SK-N-SH treated with all-trans-retinoic acid at 6 μM for 48 hours (cell line): Measurements from ENCODE around the gene HIPK3.

Experiments
- ATAC-seq: fragments of 200-7000 bp; cut with Tn5 transposase; 3 replicates; pipeline ENCODE4 v1.9.1; 2020; ENCODE audit warnings: mild to moderate bottlenecking, moderate library complexity
- ARNTL ChIP-seq: fragments of 450-650 bp; formaldehyde crosslinking; IDR thresholded peaks from 2 replicates; pipeline ENCODE4 v1.5.0; 2020; ENCODE audit warnings: low read depth, mild to moderate bottlenecking, moderate library complexity, borderline replicate concordance
- BACH2 ChIP-seq: fragments of 250-450 bp; sonication (Bioruptor Pico); IDR thresholded peaks from 2 replicates; pipeline ENCODE4 v1.9.0; 2021; ENCODE audit warnings: mild to moderate bottlenecking, borderline replicate concordance
- CSDC2 ChIP-seq: fragments of 250-450 bp; sonication (Bioruptor Pico); IDR thresholded peaks from 2 replicates; pipeline ENCODE4 v1.5.0; 2020; ENCODE audit warnings: mild to moderate bottlenecking, moderate library complexity
- GLIS3 ChIP-seq: fragments of 250-450 bp; sonication (Bioruptor Pico); IDR thresholded peaks from 2 replicates; pipeline ENCODE4 v1.5.0; 2020; ENCODE audit warnings: mild to moderate bottlenecking, moderate library complexity
- ISL1 ChIP-seq: fragments of 250-450 bp; sonication (Bioruptor Pico); IDR thresholded peaks from 2 replicates; pipeline ENCODE4 v2.1.2; 2022; ENCODE audit warnings: mild to moderate bottlenecking, moderate library complexity
- OSR1 ChIP-seq: fragments of 250-450 bp; sonication (Bioruptor Pico); IDR thresholded peaks from 2 replicates; pipeline ENCODE4 v1.8.0; 2022; ENCODE audit warnings: moderate library complexity, mild to moderate bottlenecking, inconsistent platforms
- POU6F1 ChIP-seq: fragments of 250-450 bp; sonication (Bioruptor Pico); IDR thresholded peaks from 2 replicates; pipeline ENCODE4 v1.8.0; 2021; ENCODE audit warnings: low read depth, mild to moderate bottlenecking, moderate library complexity, borderline replicate concordance
- PPARA ChIP-seq: fragments of 250-450 bp; sonication (Bioruptor Pico); IDR thresholded peaks from 2 replicates; pipeline ENCODE4 v1.5.0; 2020; ENCODE audit warnings: mild to moderate bottlenecking, borderline replicate concordance
- RARB ChIP-seq: fragments of 250-450 bp; sonication (Bioruptor Pico); IDR thresholded peaks from 2 replicates; pipeline ENCODE4 v1.8.0; 2021; ENCODE audit warnings: mild to moderate bottlenecking, moderate library complexity
- SNAI2 ChIP-seq: fragments of 250-450 bp; sonication (Bioruptor Pico); IDR thresholded peaks from 2 replicates; pipeline ENCODE4 v1.5.0; 2020; ENCODE audit warnings: mild to moderate bottlenecking, moderate library complexity
- TCF4 ChIP-seq: fragments of 250-450 bp; sonication (Bioruptor Pico); IDR thresholded peaks from 2 replicates; pipeline ENCODE4 v1.8.0; 2021; ENCODE audit warnings: mild to moderate bottlenecking, moderate library complexity, borderline replicate concordance
- TOX ChIP-seq: fragments of 250-450 bp; sonication (Bioruptor Pico); IDR thresholded peaks from 2 replicates; pipeline ENCODE4 v1.8.0; 2021; ENCODE audit warnings: mild to moderate bottlenecking, moderate library complexity, borderline replicate concordance
- ZC3H10 ChIP-seq: fragments of 250-450 bp; sonication (Bioruptor Pico); IDR thresholded peaks from 2 replicates; pipeline ENCODE4 v1.5.1; 2021; ENCODE audit warnings: mild to moderate bottlenecking, moderate library complexity
- ZFP30 ChIP-seq: fragments of 450-650 bp; formaldehyde crosslinking; IDR thresholded peaks from 2 replicates; pipeline ENCODE4 v1.5.0; 2022; ENCODE audit warnings: mild to moderate bottlenecking, moderate library complexity
- ZNF565 ChIP-seq: fragments of 450-650 bp; formaldehyde crosslinking; conservative IDR thresholded peaks from 2 replicates; pipeline ENCODE4 v1.5.0; 2020; ENCODE audit warnings: low read depth, mild to moderate bottlenecking, moderate library complexity
- ZNF70 ChIP-seq: fragments of 450-650 bp; formaldehyde crosslinking; IDR thresholded peaks from 2 replicates; pipeline ENCODE4 v1.5.0; 2020; ENCODE audit warnings: mild to moderate bottlenecking, moderate library complexity
- ZNF8 ChIP-seq: fragments of 450-650 bp; formaldehyde crosslinking; IDR thresholded peaks from 2 replicates; pipeline ENCODE4 v1.5.0; 2020; ENCODE audit warnings: mild to moderate bottlenecking, moderate library complexity
- TF ChIP-seq, protein P1 (sequence below): fragments of 250-450 bp; sonication (Bioruptor Pico); IDR thresholded peaks from 2 replicates; pipeline ENCODE4 v1.5.0; 2020; ENCODE audit warnings: mild to moderate bottlenecking, moderate library complexity
- TF ChIP-seq, protein P2 (sequence below): fragments of 250-450 bp; sonication (Bioruptor Pico); IDR thresholded peaks from 2 replicates; pipeline ENCODE4 v1.5.1; 2021; ENCODE audit warnings: mild to moderate bottlenecking, moderate library complexity
- TF ChIP-seq, protein P3 (sequence below): fragments of 250-450 bp; sonication (Bioruptor Pico); IDR thresholded peaks from 2 replicates; pipeline ENCODE4 v1.8.0; 2020; ENCODE audit warnings: mild to moderate bottlenecking, moderate library complexity, borderline replicate concordance

HIPK3 gene

DNA sequence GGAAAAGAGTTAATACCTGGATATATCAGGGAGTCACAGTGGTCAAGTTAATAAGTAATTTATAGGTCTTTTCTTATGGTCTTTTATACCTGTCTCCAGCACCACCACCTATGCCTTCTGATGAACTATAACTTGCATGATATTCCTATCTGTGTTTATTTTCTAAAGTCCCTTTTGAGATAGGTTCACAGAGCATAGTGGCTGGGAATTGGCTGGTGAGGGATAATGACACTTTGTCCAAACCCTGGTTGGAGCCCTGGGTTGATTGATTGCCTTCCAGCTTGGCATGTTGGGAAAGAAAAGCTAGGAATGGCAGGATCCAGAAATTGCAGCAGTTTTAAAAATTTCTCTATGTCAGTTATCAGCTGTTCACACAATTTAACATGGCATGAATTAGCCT is 23.2 kb downstream of the HIPK3 start:
- ATAC-seq = no peak
- TF ChIP-seq ZC3H10 (CRISPR knock-in tag) = no peak
- no peak for TF ChIP-seq ARNTL (CRISPR knock-in tag)
- TF ChIP-seq RARB = no peak
- TF ChIP-seq PPARA (CRISPR knock-in tag) = no peak
- TF ChIP-seq, protein P1, sequence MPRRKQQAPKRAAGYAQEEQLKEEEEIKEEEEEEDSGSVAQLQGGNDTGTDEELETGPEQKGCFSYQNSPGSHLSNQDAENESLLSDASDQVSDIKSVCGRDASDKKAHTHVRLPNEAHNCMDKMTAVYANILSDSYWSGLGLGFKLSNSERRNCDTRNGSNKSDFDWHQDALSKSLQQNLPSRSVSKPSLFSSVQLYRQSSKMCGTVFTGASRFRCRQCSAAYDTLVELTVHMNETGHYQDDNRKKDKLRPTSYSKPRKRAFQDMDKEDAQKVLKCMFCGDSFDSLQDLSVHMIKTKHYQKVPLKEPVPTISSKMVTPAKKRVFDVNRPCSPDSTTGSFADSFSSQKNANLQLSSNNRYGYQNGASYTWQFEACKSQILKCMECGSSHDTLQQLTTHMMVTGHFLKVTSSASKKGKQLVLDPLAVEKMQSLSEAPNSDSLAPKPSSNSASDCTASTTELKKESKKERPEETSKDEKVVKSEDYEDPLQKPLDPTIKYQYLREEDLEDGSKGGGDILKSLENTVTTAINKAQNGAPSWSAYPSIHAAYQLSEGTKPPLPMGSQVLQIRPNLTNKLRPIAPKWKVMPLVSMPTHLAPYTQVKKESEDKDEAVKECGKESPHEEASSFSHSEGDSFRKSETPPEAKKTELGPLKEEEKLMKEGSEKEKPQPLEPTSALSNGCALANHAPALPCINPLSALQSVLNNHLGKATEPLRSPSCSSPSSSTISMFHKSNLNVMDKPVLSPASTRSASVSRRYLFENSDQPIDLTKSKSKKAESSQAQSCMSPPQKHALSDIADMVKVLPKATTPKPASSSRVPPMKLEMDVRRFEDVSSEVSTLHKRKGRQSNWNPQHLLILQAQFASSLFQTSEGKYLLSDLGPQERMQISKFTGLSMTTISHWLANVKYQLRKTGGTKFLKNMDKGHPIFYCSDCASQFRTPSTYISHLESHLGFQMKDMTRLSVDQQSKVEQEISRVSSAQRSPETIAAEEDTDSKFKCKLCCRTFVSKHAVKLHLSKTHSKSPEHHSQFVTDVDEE (CRISPR knock-in tag) = no peak
- no peak for TF ChIP-seq ZFP30

GRCh38 chr11:33281758-33282157 is 24.6 kb downstream of the HIPK3 start:
- ATAC-seq = no peak
- no peak for TF ChIP-seq OSR1 (CRISPR knock-in tag)
- no peak for TF ChIP-seq CSDC2 (CRISPR knock-in tag)
- TF ChIP-seq ZNF8 (CRISPR knock-in tag) = no peak
- TF ChIP-seq ZFP30 = no peak
- TF ChIP-seq ZNF565 (CRISPR knock-in tag) = no peak
- TF ChIP-seq, all 23 proteins: peak for 0

- TF ChIP-seq SNAI2 = no peak
- no peak for TF ChIP-seq ZC3H10 (CRISPR knock-in tag)
- TF ChIP-seq ZNF70 = no peak
- no peak for TF ChIP-seq ISL1 (CRISPR knock-in tag)
- no peak for TF ChIP-seq POU6F1 (CRISPR knock-in tag)
- TF ChIP-seq ZFP30 = no peak
- no peak for TF ChIP-seq TOX (CRISPR knock-in tag)
- TF ChIP-seq TCF4 = no peak
- TF ChIP-seq, protein P2, sequence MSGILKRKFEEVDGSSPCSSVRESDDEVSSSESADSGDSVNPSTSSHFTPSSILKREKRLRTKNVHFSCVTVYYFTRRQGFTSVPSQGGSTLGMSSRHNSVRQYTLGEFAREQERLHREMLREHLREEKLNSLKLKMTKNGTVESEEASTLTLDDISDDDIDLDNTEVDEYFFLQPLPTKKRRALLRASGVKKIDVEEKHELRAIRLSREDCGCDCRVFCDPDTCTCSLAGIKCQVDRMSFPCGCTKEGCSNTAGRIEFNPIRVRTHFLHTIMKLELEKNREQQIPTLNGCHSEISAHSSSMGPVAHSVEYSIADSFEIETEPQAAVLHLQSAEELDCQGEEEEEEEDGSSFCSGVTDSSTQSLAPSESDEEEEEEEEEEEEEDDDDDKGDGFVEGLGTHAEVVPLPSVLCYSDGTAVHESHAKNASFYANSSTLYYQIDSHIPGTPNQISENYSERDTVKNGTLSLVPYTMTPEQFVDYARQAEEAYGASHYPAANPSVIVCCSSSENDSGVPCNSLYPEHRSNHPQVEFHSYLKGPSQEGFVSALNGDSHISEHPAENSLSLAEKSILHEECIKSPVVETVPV = no peak
- TF ChIP-seq, protein P3, sequence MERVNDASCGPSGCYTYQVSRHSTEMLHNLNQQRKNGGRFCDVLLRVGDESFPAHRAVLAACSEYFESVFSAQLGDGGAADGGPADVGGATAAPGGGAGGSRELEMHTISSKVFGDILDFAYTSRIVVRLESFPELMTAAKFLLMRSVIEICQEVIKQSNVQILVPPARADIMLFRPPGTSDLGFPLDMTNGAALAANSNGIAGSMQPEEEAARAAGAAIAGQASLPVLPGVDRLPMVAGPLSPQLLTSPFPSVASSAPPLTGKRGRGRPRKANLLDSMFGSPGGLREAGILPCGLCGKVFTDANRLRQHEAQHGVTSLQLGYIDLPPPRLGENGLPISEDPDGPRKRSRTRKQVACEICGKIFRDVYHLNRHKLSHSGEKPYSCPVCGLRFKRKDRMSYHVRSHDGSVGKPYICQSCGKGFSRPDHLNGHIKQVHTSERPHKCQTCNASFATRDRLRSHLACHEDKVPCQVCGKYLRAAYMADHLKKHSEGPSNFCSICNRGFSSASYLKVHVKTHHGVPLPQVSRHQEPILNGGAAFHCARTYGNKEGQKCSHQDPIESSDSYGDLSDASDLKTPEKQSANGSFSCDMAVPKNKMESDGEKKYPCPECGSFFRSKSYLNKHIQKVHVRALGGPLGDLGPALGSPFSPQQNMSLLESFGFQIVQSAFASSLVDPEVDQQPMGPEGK (CRISPR knock-in tag) = no peak
- TF ChIP-seq CSDC2 (CRISPR knock-in tag) = no peak
- no peak for TF ChIP-seq ARNTL (CRISPR knock-in tag)
- no peak for TF ChIP-seq GLIS3
- TF ChIP-seq OSR1 (CRISPR knock-in tag) = no peak
- no peak for TF ChIP-seq ZNF565 (CRISPR knock-in tag)
- TF ChIP-seq RARB = no peak
- TF ChIP-seq BACH2 = no peak
- no peak for TF ChIP-seq ZNF8 (CRISPR knock-in tag)
- TF ChIP-seq, protein P1 (CRISPR knock-in tag) = no peak
Measured at GRCh38 chr11:33284818-33285217, 27.6 kb downstream of the HIPK3 start.

More at GRCh38 chr11:33284818-33285217, 27.6 kb downstream of the HIPK3 start:
- no peak for ATAC-seq
